Activated naive CD8-positive, alpha-beta T cell (primary cell): ENCODE measurements around the gene ARHGAP42.

Source experiments
- H3K27ac Mint-ChIP-seq: one replicate; pipeline ENCODE4 v1.8.0; 2021; ENCODE audit warnings: mixed read lengths
- H3K27me3 Mint-ChIP-seq: one replicate; pipeline ENCODE4 v1.8.0; 2021; ENCODE audit warnings: mixed read lengths
- H3K36me3 Mint-ChIP-seq: one replicate; pipeline ENCODE4 v1.8.0; 2021; ENCODE audit warnings: mixed read lengths
- H3K4me1 Mint-ChIP-seq: one replicate; pipeline ENCODE4 v1.8.0; 2021; ENCODE audit warnings: low read depth, mixed read lengths
- H3K4me3 Mint-ChIP-seq: one replicate; pipeline ENCODE4 v1.8.0; 2021; ENCODE audit warnings: mild to moderate bottlenecking, mixed read lengths
- H3K9me3 Mint-ChIP-seq: one replicate; pipeline ENCODE4 v1.8.0; 2021; ENCODE audit warnings: low read depth, mixed read lengths

The ARHGAP42 gene

GRCh38 chr11:100753172-100753543 is 66.1 kb downstream of the ARHGAP42 start:
- no peaks in the 10 kb centered on the region for H3K27me3 Mint-ChIP-seq
- H3K36me3 Mint-ChIP-seq, result no peaks in the 10 kb centered on the region
- H3K9me3 Mint-ChIP-seq, result peaks cover 13% of the 10 kb centered on the region
- no peak overlapping the region for H3K4me3 Mint-ChIP-seq
- H3K27ac Mint-ChIP-seq, result no peak overlapping the region
- no peaks in the 10 kb centered on the region for H3K4me1 Mint-ChIP-seq

- H3K9me3 Mint-ChIP-seq, result peaks cover 13% of the 10 kb centered on the region
- H3K4me1 Mint-ChIP-seq, result no peaks in the 10 kb centered on the region
- no peak overlapping the region for H3K27ac Mint-ChIP-seq
- H3K27me3 Mint-ChIP-seq, result no peaks in the 10 kb centered on the region
- H3K36me3 Mint-ChIP-seq, result no peaks in the 10 kb centered on the region
- no peak overlapping the region for H3K4me3 Mint-ChIP-seq
Measured at GRCh38 chr11:100753571-100753970, 66.5 kb downstream of the ARHGAP42 start.

- H3K4me3 Mint-ChIP-seq, result no peak overlapping the region
- no peaks in the 10 kb centered on the region for H3K36me3 Mint-ChIP-seq
- H3K27me3 Mint-ChIP-seq, result no peaks in the 10 kb centered on the region
- no peak overlapping the region for H3K27ac Mint-ChIP-seq
- no peaks in the 10 kb centered on the region for H3K4me1 Mint-ChIP-seq
- no peaks in the 10 kb centered on the region for H3K9me3 Mint-ChIP-seq
Measured at GRCh38 chr11:100756559-100756958, 69.5 kb downstream of the ARHGAP42 start.

- Mint-ChIP-seq H3K36me3 (no peaks in the 10 kb centered on the region), H3K4me1 (no peaks in the 10 kb centered on the region), H3K4me3 (no peak overlapping the region), H3K27ac (no peak overlapping the region), H3K9me3 (no peaks in the 10 kb centered on the region), H3K27me3 (no peaks in the 10 kb centered on the region)
Measured at GRCh38 chr11:100757646-100758045, 70.6 kb downstream of the ARHGAP42 start.

- Mint-ChIP-seq H3K9me3 (no peaks in the 10 kb centered on the region), H3K27ac (no peak overlapping the region), H3K36me3 (no peaks in the 10 kb centered on the region), H3K4me3 (no peak overlapping the region), H3K4me1 (no peaks in the 10 kb centered on the region), H3K27me3 (no peaks in the 10 kb centered on the region)
Measured at GRCh38 chr11:100759106-100759505, 72.0 kb downstream of the ARHGAP42 start.

- Mint-ChIP-seq H3K9me3 (no peaks in the 10 kb centered on the region), H3K36me3 (no peaks in the 10 kb centered on the region), H3K4me1 (no peaks in the 10 kb centered on the region), H3K27me3 (no peaks in the 10 kb centered on the region), H3K4me3 (no peak overlapping the region), H3K27ac (no peak overlapping the region)
Measured at GRCh38 chr11:100759856-100760255, 72.8 kb downstream of the ARHGAP42 start.

GRCh38 chr11:100760744-100761143 is 73.7 kb downstream of the ARHGAP42 start:
- H3K4me1 Mint-ChIP-seq, result no peaks in the 10 kb centered on the region
- no peaks in the 10 kb centered on the region for H3K27me3 Mint-ChIP-seq
- no peaks in the 10 kb centered on the region for H3K36me3 Mint-ChIP-seq
- no peaks in the 10 kb centered on the region for H3K9me3 Mint-ChIP-seq
- H3K27ac Mint-ChIP-seq, result no peak overlapping the region
- H3K4me3 Mint-ChIP-seq, result no peak overlapping the region

GRCh38 chr11:100761841-100762240 is 74.8 kb downstream of the ARHGAP42 start:
- no peak overlapping the region for H3K27ac Mint-ChIP-seq
- H3K36me3 Mint-ChIP-seq, result no peaks in the 10 kb centered on the region
- no peaks in the 10 kb centered on the region for H3K4me1 Mint-ChIP-seq
- no peak overlapping the region for H3K4me3 Mint-ChIP-seq
- H3K27me3 Mint-ChIP-seq, result no peaks in the 10 kb centered on the region
- H3K9me3 Mint-ChIP-seq, result no peaks in the 10 kb centered on the region

- Mint-ChIP-seq H3K4me1 (no peaks in the 10 kb centered on the region), H3K9me3 (no peaks in the 10 kb centered on the region), H3K27me3 (no peaks in the 10 kb centered on the region), H3K27ac (no peak overlapping the region), H3K36me3 (no peaks in the 10 kb centered on the region), H3K4me3 (no peak overlapping the region)
Measured at GRCh38 chr11:100766764-100767163, 79.7 kb downstream of the ARHGAP42 start.

GRCh38 chr11:100769165-100769564 is 82.1 kb downstream of the ARHGAP42 start:
- Mint-ChIP-seq H3K4me3 (no peak overlapping the region), H3K27ac (no peak overlapping the region), H3K27me3 (no peaks in the 10 kb centered on the region), H3K36me3 (no peaks in the 10 kb centered on the region), H3K9me3 (no peaks in the 10 kb centered on the region), H3K4me1 (no peaks in the 10 kb centered on the region)

GRCh38 chr11:100769617-100770016 is 82.5 kb downstream of the ARHGAP42 start:
- no peaks in the 10 kb centered on the region for H3K9me3 Mint-ChIP-seq
- H3K27ac Mint-ChIP-seq, result no peak overlapping the region
- no peaks in the 10 kb centered on the region for H3K4me1 Mint-ChIP-seq
- H3K36me3 Mint-ChIP-seq, result no peaks in the 10 kb centered on the region
- no peaks in the 10 kb centered on the region for H3K27me3 Mint-ChIP-seq
- H3K4me3 Mint-ChIP-seq, result no peak overlapping the region

- H3K4me1 Mint-ChIP-seq, result no peaks in the 10 kb centered on the region
- H3K27ac Mint-ChIP-seq, result no peak overlapping the region
- H3K9me3 Mint-ChIP-seq, result no peaks in the 10 kb centered on the region
- H3K36me3 Mint-ChIP-seq, result no peaks in the 10 kb centered on the region
- no peak overlapping the region for H3K4me3 Mint-ChIP-seq
- H3K27me3 Mint-ChIP-seq, result no peaks in the 10 kb centered on the region
Measured at GRCh38 chr11:100774132-100774531, 87.0 kb downstream of the ARHGAP42 start.

GRCh38 chr11:100774859-100775258 is 87.8 kb downstream of the ARHGAP42 start:
- Mint-ChIP-seq H3K4me1 (no peaks in the 10 kb centered on the region), H3K9me3 (no peaks in the 10 kb centered on the region), H3K27me3 (no peaks in the 10 kb centered on the region), H3K4me3 (no peak overlapping the region), H3K27ac (no peak overlapping the region), H3K36me3 (no peaks in the 10 kb centered on the region)

GRCh38 chr11:100776212-100776896 is 89.3 kb downstream of the ARHGAP42 start:
- Mint-ChIP-seq H3K27me3 (no peaks in the 10 kb centered on the region), H3K4me3 (no peak overlapping the region), H3K4me1 (no peaks in the 10 kb centered on the region), H3K27ac (no peak overlapping the region), H3K9me3 (no peaks in the 10 kb centered on the region), H3K36me3 (no peaks in the 10 kb centered on the region)

- Mint-ChIP-seq H3K27ac (no peak overlapping the region), H3K4me3 (no peak overlapping the region), H3K4me1 (no peaks in the 10 kb centered on the region), H3K36me3 (no peaks in the 10 kb centered on the region), H3K9me3 (no peaks in the 10 kb centered on the region), H3K27me3 (no peaks in the 10 kb centered on the region)
Measured at GRCh38 chr11:100777103-100777502, 90.0 kb downstream of the ARHGAP42 start.

GRCh38 chr11:100777736-100778135 is 90.6 kb downstream of the ARHGAP42 start:
- Mint-ChIP-seq H3K27me3 (no peaks in the 10 kb centered on the region), H3K9me3 (no peaks in the 10 kb centered on the region), H3K4me1 (no peaks in the 10 kb centered on the region), H3K4me3 (no peak overlapping the region), H3K36me3 (no peaks in the 10 kb centered on the region), H3K27ac (no peak overlapping the region)
